Stimulated activated CD4-positive, alpha-beta T cell treated with anti-CD3 and anti-CD28 coated beads, Interleukin-1b, Interleukin-23, amount 100 ng/mL, for 48 hours (primary cell): Measurements from ENCODE around the gene FASN.
"Not testable (repeated sequence)": the region's sequence is repeated elsewhere in the genome, so short reads cannot be mapped to it uniquely, and the experiment has no call there.

Experiments
- DNase-seq: peaks from one replicate; pipeline ENCODE4 v3.0.0-alpha.2; 2020

Gene FASN

GRCh38 chr17:82098169-82098938 is at the start of gene FASN:
TSS of gene FASN (minus strand) at chr17:82098236. CDS start at chr17:82096445, 1,791 bp downstream.
- peak; percentile 94 for DNase-seq

- DNase-seq: no peak
These were observed 48.9 kb upstream of the FASN start for GRCh38 chr17:82146663-82147654.

GRCh38 chr17:82145550-82146155 is 47.6 kb upstream of the FASN start:
- DNase-seq: no peak

GRCh38 chr17:82143333-82143732 is 45.3 kb upstream of the FASN start:
- no peak for DNase-seq

GRCh38 chr17:82139961-82140360 is 41.9 kb upstream of the FASN start:
- DNase-seq: not testable (repeated sequence)

GRCh38 chr17:82138511-82138992 is 40.5 kb upstream of the FASN start:
- no peak for DNase-seq

- DNase-seq: no peak
These were observed 36.1 kb upstream of the FASN start for GRCh38 chr17:82134101-82134500.

GRCh38 chr17:82133166-82133953 is 35.3 kb upstream of the FASN start:
- not testable (repeated sequence) for DNase-seq

- no peak for DNase-seq
These were observed 31.1 kb upstream of the FASN start for GRCh38 chr17:82129095-82129494.

GRCh38 chr17:82128287-82128686 is 30.3 kb upstream of the FASN start:
- DNase-seq: no peak

GRCh38 chr17:82127704-82128103 is 29.7 kb upstream of the FASN start:
- DNase-seq: no peak

GRCh38 chr17:82127315-82127595 is 29.2 kb upstream of the FASN start:
- no peak for DNase-seq

GRCh38 chr17:82126556-82127314 is 28.7 kb upstream of the FASN start:
- DNase-seq: peak; percentile 69

- no peak for DNase-seq
These were observed 26.1 kb upstream of the FASN start for GRCh38 chr17:82124101-82124500.

GRCh38 chr17:82121660-82122629 is 23.9 kb upstream of the FASN start:
- DNase-seq: no peak

- DNase-seq: no peak
These were observed 23.2 kb upstream of the FASN start for GRCh38 chr17:82121246-82121645.

GRCh38 chr17:82120148-82120547 is 22.1 kb upstream of the FASN start:
- peak; percentile 46 for DNase-seq

- no peak for DNase-seq
These were observed 20.9 kb upstream of the FASN start for GRCh38 chr17:82118815-82119380.

- DNase-seq: no peak
These were observed 20.3 kb upstream of the FASN start for GRCh38 chr17:82118168-82118814.
